ENCODE results near the gene ADARB2.
"Not testable (repeated sequence)": the region's sequence is repeated elsewhere in the genome, so short reads cannot be mapped to it uniquely, and the experiment has no call there.

Gene ADARB2

DNA sequence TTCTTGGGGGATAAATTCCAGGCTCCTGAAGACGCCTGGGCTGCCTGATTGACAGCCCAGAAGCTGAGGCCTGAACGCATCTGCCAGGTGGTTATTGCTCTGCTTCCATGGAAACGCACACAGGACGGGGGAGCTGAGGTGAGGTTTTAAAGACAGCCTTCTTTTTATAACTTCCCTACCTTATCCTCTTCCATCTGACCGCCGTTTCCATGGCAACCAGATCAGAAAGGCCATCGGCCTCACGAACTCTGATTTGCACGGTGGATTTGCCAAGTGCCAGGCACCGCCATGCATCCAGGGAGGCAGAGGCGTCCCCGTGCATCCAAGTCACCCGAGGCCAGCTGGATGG, 260.9 kb downstream of the ADARB2 start:
- DNase-seq: no peak

DNA sequence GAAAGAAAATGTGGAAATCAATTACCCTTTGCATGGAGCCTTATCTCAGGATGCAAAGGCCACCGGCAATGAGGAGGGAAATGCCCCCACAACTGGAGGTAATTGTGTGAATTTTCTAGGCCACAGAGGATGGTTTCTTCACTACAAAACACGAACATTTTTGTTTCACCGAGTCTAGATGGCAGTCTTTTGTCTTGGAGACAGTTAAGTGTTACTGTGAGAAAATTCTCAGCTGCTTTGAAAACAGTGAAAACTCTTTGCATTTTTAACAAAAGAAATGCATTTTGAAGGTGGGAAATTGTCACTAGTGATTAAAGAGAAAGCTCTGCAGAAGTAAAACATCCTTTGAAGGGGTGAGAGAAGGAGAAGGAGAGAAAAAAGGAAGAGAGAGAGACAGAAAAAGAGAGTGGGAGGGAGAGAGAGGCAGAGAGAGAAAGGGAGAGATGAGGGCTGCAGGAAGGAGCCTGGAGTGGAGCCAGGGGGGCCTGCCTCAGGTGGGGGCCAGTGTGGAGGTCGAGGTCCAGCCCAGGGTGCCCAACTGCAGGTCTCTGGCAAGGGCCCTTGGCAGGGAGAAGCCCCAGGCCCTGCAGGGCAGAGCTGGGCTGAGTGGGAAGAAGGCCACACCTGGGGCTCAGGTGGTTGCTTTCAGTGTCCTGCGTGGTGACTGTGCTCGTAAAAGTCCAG, 261.4 kb downstream of the ADARB2 start:
- DNase-seq: no peak

GRCh38 chr10:1475098-1475591, 262.2 kb downstream of the ADARB2 start:
- DNase-seq: no peak

DNA sequence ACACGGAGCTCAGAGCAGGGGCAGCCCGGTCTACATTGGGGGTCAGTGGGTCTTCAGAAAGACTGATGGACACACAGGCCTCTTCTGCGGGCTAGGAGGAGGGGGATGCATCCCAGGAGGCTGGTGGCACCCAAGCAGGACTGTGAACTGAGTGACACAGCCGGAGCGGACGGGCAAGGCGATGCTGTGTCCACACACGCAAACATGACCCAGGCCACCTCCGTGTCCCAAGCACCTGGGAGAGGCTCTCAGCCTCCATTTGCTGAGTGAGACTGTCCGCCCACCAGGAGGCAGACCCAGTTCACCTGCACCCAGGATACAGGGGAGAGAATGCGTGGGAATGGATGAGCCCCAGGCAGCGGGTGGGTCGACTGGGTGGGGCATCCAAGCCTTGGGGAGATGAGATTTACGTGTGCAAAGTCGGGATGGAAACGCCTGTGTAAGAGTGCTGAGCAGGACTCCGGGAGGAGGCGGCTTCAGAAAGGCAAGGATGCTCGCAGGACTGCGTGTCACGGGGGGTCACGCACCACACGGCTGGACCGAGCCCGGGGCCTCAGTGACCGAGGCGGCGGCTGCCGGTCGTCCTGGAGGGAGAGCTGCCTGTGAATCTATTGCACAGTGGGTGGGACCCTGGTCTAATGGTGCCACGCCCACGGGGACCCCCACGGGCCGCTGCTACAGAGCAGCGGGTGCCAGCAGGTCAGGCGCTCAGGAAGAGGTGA, 262.8 kb downstream of the ADARB2 start:
- DNase-seq: no peak

DNA sequence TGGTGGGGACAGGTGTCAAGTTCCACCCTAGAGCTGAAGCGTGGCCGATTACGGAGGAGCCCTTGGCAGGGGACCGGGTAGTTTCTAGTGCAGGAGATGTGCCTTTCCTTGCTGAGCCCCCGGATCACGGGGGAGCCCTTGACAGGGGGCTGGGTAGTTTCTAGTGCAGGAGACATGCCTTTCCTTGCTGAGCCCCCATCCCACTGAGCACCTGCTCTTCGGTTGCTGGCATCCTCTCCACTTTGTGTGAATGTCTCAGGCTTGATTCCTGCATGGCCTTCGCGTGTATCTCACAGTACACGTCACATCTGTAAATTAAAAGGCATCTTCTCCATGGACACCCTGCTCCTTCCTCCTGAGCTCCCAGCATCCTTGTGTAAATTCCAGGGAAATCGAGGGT, 263.5 kb downstream of the ADARB2 start:
- DNase-seq: no peak

DNA sequence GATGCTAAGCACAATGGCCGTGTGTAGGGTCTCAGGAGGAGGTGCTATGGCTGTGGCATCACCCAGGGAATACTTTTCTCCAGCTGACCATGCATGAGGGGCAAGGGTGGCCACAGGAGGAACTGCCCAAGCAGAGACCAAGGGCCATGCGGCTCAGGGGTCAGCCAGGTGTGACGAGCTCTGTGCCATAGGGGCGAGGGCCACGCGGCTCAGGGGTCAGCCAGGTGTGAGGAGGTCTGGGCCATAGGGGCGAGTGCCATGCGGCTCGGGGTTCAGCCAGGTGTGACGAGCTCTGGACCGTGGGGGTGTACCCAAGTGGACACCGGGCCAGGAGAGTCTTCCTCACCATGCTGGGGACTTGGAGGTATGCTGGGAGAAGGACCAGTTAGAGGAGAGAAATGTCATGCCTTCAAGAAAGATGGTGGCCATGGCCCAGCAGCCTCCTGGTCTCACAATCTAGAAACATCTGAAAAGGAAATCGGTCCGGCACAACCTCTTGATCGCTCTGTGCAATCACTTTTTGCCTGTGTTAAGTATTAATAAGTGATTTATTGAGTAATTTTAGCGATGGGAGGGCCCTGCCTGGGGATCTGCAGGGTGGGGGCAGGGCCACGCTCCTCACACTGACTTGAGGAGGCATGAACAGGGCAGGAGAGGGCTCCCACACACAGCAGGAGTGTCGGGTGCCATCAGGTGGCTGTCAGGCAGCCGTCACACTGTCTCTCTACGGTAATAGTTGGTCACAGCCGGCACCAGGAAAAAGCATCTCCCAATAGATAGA, 265.0 kb downstream of the ADARB2 start:
- no peak for DNase-seq

GRCh38 chr10:1468811-1469210, 268.5 kb downstream of the ADARB2 start:
- DNase-seq: no peak

GRCh38 chr10:1467334-1468076, 269.8 kb downstream of the ADARB2 start:
- no peak for DNase-seq

- no peak for DNase-seq
These were observed 271.1 kb downstream of the ADARB2 start for GRCh38 chr10:1465993-1466764.

DNA sequence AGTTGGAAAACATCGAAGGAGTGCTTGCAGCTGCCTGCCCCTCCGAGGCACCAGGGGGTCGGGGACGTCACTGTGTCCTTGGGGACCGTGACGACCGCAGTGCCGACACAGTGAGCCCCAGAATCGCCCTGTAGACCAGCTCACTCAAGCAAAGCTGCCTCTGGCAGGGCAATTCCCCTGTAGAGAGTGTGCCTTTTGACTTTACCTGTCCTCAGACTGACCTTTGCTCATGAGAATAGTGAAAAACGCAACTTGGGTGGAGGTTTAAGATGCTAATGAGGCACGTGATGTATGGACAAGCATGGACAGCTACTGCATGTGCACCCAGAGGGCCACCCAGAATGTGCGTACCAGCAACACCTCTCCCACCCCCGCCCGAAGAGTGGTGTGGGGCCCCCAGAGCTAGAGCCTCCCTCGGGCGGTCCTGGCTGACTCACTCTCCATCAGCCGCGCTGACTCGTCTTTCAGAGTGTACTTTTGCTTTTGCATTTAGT, 271.9 kb downstream of the ADARB2 start:
- DNase-seq: no peak

DNA sequence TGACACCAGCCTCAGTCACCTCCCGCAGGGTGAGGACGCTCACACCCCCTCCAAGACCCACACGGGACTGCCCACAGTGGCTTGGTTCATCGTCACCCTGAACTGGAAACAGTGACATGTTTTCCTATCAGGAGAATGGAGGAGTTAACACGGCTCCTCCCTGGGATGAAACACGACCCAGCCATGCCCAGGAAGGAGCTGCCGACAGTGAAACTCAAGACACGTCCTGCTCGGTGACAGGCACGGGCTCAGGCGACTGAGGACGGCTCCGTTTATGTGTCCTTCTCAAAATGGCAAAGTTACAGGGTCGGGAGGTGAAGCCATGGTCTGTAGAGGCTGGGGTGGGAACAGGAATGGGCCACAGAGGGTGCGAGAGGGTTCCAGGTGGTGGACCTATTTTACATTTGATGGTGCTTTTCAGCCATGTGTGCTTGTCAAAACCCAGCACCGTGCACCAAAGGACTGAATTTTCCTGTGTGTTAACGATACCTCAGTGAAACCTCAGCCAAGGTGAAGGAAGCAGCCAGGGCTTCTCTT, 272.4 kb downstream of the ADARB2 start:
- no peak for DNase-seq

GRCh38 chr10:1463971-1464370, 273.4 kb downstream of the ADARB2 start:
- DNase-seq: not testable (repeated sequence)

DNA sequence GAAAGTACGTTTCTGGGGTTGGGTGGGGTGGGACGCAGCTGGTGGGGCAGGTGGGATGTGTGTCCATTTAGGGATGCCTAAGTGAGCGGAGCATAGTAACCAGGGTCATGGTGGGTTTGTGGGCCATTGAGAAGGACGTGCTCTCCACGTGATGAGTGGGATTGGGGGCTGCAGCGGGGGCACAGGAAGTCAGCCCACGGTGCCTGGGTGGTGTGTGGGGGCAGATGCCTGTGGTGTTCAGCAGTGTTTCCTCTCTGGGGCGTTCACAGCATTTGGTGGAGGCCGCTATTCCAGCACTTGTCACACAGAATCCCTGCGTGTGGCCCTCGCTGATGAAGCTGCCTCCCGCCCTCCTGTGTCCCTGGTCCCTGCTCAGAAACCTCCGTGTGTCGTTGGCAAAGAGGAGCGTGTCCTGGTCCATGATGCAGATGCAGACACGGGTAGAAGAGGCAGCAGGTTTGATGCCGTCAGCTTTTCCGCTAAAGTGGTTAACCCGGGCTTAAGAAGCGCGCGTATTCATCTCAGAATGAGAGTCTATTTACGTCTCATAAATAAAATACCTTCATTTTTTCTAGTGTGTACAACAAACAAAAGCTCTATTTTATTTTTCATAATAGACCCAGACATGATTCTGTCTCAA, 274.2 kb downstream of the ADARB2 start:
- no peak for DNase-seq

GRCh38 chr10:1462521-1462920, 274.8 kb downstream of the ADARB2 start:
- DNase-seq: no peak

DNA sequence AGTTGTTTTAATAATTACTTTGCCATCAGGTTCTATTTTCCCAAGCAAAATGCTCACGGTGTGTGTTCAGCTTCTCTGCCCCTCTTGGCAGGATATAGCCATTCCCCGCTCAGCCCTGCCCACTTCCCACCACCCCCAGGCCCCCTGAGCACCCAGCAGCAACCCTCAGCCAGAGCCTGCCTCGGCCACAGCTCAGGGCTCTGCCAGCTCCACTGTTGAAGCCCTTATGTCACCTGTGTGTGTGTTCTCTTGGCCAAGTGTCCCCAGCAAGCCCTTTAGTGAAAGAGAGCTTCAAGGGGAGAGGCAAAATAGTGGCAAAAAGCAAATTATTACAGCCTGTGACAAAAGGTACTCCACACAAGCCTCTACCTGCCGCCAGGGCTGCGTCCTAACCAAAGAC, 275.3 kb downstream of the ADARB2 start:
- no peak for DNase-seq

DNA sequence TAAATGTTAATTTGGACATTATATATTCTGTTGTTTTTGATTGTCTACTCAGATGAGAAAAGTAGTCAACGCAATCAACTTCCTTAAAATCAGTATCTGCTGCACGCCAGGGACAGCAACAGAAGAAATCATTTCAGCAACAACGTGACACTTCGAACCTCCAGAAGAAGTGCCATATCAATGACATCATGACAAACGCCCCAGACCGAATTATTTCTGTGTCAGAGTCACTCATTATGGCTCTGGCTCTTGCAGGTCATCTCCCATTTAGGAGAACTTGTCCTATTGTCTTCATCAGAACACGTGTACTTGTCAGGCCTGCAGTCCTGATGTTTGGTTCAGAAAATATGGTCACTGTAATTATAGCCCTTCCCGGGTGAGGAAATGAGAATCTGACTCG, 276.3 kb downstream of the ADARB2 start:
- no peak for DNase-seq

- DNase-seq: not testable (repeated sequence)
These were observed 277.7 kb downstream of the ADARB2 start for GRCh38 chr10:1459664-1460063.

DNA sequence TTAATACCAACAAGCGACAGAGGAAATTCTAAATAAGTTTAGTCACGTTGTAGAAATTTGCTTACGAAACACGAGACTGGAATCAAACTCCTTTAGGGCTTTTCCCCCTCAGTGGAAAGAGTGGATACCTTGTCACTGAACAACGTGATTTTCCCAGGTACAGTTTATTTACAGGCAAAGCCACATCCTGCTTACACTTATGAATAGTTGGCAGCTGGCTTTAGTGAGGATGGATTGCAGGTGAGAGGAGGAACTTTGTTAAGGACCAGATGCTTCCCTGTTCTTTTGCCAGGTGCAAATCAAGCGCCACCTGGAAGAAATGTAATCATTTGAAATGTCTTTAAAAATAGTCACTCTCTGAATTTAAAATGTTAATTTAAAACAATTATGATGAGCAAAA, 282.4 kb downstream of the ADARB2 start:
- no peak for DNase-seq

- no peak for DNase-seq
These were observed 282.9 kb downstream of the ADARB2 start for GRCh38 chr10:1454428-1454827.

- no peak for DNase-seq
These were observed 284.5 kb downstream of the ADARB2 start for GRCh38 chr10:1452777-1453176.

- DNase-seq: no peak
These were observed 285.4 kb downstream of the ADARB2 start for GRCh38 chr10:1451941-1452340.

Data from hippocampal formation (tissue), 2 donors.